Smooth muscle cell of bladder (primary cell): Measurements from ENCODE around the gene FUBP1. TPM values are rescaled to one million over a fixed set of nuclear protein-coding genes. Genes with fewer than 3 reads are reported as not detected.

Source experiments
- total RNA-seq: library from RNA; depleted of rRNA; stranded (reverse); fragments of >200 nt; gene quantifications from 2 replicates; pipeline ENCODE4 v1.2.3, GENCODE V29; 2014

Gene FUBP1, protein sequence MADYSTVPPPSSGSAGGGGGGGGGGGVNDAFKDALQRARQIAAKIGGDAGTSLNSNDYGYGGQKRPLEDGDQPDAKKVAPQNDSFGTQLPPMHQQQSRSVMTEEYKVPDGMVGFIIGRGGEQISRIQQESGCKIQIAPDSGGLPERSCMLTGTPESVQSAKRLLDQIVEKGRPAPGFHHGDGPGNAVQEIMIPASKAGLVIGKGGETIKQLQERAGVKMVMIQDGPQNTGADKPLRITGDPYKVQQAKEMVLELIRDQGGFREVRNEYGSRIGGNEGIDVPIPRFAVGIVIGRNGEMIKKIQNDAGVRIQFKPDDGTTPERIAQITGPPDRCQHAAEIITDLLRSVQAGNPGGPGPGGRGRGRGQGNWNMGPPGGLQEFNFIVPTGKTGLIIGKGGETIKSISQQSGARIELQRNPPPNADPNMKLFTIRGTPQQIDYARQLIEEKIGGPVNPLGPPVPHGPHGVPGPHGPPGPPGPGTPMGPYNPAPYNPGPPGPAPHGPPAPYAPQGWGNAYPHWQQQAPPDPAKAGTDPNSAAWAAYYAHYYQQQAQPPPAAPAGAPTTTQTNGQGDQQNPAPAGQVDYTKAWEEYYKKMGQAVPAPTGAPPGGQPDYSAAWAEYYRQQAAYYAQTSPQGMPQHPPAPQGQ
- total RNA-seq, result 75.2 and 81.9 TPM in 2 replicates

GRCh38 chr1:77978969-77979876, at the start of gene FUBP1:
Gene FUBP1, minus strand, starts transcription at chr1:77979072. Its CDS starts 68 bp downstream, at chr1:77979004.

GRCh38 chr1:78004719-78005447, 26.0 kb upstream of the FUBP1 start, which contains the start of gene DNAJB4:
Gene DNAJB4, plus strand, starts transcription at chr1:78004939. Its CDS starts 172 bp downstream, at chr1:78005111.

Other genes starting within 250 kb of the FUBP1 start
- gene USP33, start 219.2 kb downstream of the FUBP1 start, total RNA-seq, result 82.8 and 83.7 TPM in 2 replicates
- gene MIGA1, start 199.4 kb downstream of the FUBP1 start, total RNA-seq, result 7.8 and 8.4 TPM in 2 replicates
- gene NEXN, start 90.4 kb downstream of the FUBP1 start, total RNA-seq, result 10.0 and 13.6 TPM in 2 replicates
- gene DNAJB4, start 25.9 kb upstream of the FUBP1 start, total RNA-seq, result 28.4 and 38.0 TPM in 2 replicates
- 0.09 and 0.14 TPM in 2 replicates for gene GIPC2, start 66.9 kb upstream of the FUBP1 start, total RNA-seq